Measurements from ENCODE around the gene ZNRD2. TPM values are rescaled to one million over a fixed set of nuclear protein-coding genes. Genes with fewer than 3 reads are reported as not detected.

Gene ZNRD2
- total RNA-seq, 1 experiment from 2014 or later = 126 TPM

DNA sequence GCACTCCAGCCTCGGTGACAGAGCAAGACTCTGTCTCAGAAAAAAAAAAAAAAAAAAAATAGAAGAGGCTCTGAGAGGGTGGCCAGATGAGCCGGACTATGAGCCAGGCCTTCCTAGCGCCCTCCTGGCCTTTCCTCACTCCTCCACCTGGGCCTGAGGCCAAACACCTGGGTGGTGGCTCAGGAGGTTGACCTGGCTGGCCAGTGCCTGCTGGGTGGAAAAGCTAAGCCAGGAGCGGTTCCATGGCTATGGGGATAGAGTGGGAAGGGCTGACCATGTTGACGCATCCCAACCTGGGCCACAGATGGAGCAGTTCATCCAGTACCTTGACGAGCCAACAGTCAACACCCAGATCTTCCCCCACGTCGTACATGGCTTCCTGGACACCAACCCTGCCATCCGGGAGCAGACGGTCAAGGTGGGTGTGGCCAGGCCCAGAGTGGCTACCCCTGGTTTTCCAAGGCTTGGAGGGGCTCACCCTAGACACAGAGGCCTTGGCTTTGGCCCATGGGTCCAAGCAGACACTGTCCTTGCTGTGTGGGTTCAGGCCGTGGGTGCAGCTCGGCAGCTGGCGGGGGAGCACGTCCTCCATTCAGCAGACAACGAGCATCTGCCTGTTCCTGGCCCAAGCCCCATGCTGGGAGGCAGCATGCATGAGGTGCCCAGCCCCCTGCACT lies 37.8 kb upstream of the ZNRD2 start:
- Histone ChIP-seq H3F3A (ENCODE audit: low read length, unreplicated experiment) (no peaks in the 10 kb centered on the region), H3K9me2 (replicated peaks; ENCODE audit: low read length) (no peaks in the 10 kb centered on the region), H3K79me2 (ENCODE audit: low read length) (no peaks in the 10 kb centered on the region), H4K20me1 (ENCODE audit: low read length) (no peaks in the 10 kb centered on the region), H3K4me1 (ENCODE audit: insufficient read depth, low read length) (no peaks in the 10 kb centered on the region), H2AFZ (ENCODE audit: low read length) (no peak overlapping the region), H3K4me3 (ENCODE audit: low read length) (no peak overlapping the region), H3K27ac (ENCODE audit: low read length) (no peak overlapping the region), H3K36me3 (ENCODE audit: low read depth, low read length) (peaks cover 38% of the 10 kb centered on the region), H3K27me3 (ENCODE audit: low read length) (no peaks in the 10 kb centered on the region), H3K9ac (ENCODE audit: low read length) (no peak overlapping the region), H3K4me2 (ENCODE audit: low read length) (no peak overlapping the region), H3K9me3 (ENCODE audit: low read length) (no peaks in the 10 kb centered on the region)
- no TSS peak for BruUV-seq (replicated peaks)
- intact Hi-C loops (cut with micrococcal nuclease) = no loop called here
- CTCF ChIA-PET = no interaction called here
- DNase-seq (no peak), ATAC-seq (no peak)
- TF ChIP-seq CTCF (conservative IDR thresholded peaks at IDR 0.05; ENCODE audit: low read depth, low read length) (no peak), EZH2phosphoT487 (IDR thresholded peaks at IDR 0.05; ENCODE audit: borderline replicate concordance, low read length) (no peak), EZH2 (IDR thresholded peaks at IDR 0.05; ENCODE audit: low read length, unreplicated experiment) (no peak)
- POLR2A ChIA-PET (ENCODE audit: unreplicated experiment) = no interaction called here

- Histone ChIP-seq H3K36me3 (ENCODE audit: low read depth, low read length) (peaks cover 43% of the 10 kb centered on the region), H3K27ac (ENCODE audit: low read length) (no peak overlapping the region), H3K9me3 (ENCODE audit: low read length) (no peaks in the 10 kb centered on the region), H3K9me2 (replicated peaks; ENCODE audit: low read length) (no peaks in the 10 kb centered on the region), H2AFZ (ENCODE audit: low read length) (no peak overlapping the region), H3F3A (ENCODE audit: low read length, unreplicated experiment) (no peaks in the 10 kb centered on the region), H3K4me3 (ENCODE audit: low read length) (no peak overlapping the region), H3K79me2 (ENCODE audit: low read length) (0 out of 2 replicates have a peak, but pooled peaks cover 5% of the 10 kb centered on the region), H3K4me1 (ENCODE audit: insufficient read depth, low read length) (peaks cover 6% of the 10 kb centered on the region), H3K4me2 (ENCODE audit: low read length) (no peak overlapping the region), H3K9ac (ENCODE audit: low read length) (no peak overlapping the region), H4K20me1 (ENCODE audit: low read length) (no peaks in the 10 kb centered on the region), H3K27me3 (ENCODE audit: low read length) (no peaks in the 10 kb centered on the region)
- BruUV-seq (replicated peaks) = no TSS peak
- ATAC-seq (no peak), DNase-seq (no peak)
- TF ChIP-seq EZH2phosphoT487 (IDR thresholded peaks at IDR 0.05; ENCODE audit: borderline replicate concordance, low read length) = no peak
- no peak for TF ChIP-seq CTCF (conservative IDR thresholded peaks at IDR 0.05; ENCODE audit: low read depth, low read length)
- TF ChIP-seq EZH2 (IDR thresholded peaks at IDR 0.05; ENCODE audit: low read length, unreplicated experiment) = no peak
- intact Hi-C loops (cut with micrococcal nuclease) = no loop called here
- ChIA-PET POLR2A (ENCODE audit: unreplicated experiment) (no interaction called here), CTCF (no interaction called here)
Measured at GRCh38 chr11:65535102-65535501, 35.2 kb upstream of the ZNRD2 start.
